HG03520 (cell line): ENCODE data around the gene ANTKMT.

Experiments
- ATAC-seq: cut with Tn5 transposase; IDR thresholded peaks from one replicate; pipeline ENCODE4 v1.9.1; 2021; ENCODE audit warnings: mild to moderate bottlenecking, moderate library complexity; ENCODE audit not compliant: unreplicated experiment

The ANTKMT gene

GRCh38 chr16:695355-696089 lies 25.4 kb upstream of the ANTKMT start:
- no peak for ATAC-seq

- ATAC-seq: no peak
These were observed 21.9 kb upstream of the ANTKMT start for GRCh38 chr16:698911-699671.

GRCh38 chr16:700684-701584 lies 20.0 kb upstream of the ANTKMT start:
- ATAC-seq: no peak

- no peak for ATAC-seq
These were observed 18.6 kb upstream of the ANTKMT start for GRCh38 chr16:702341-702740.

- ATAC-seq: no peak
These were observed 17.5 kb upstream of the ANTKMT start for GRCh38 chr16:703406-703805.

- no peak for ATAC-seq
These were observed 16.9 kb upstream of the ANTKMT start for GRCh38 chr16:704047-704446.

- ATAC-seq: no peak
These were observed 16.2 kb upstream of the ANTKMT start for GRCh38 chr16:704552-705380.

- no peak for ATAC-seq
These were observed 15.3 kb upstream of the ANTKMT start, which contains the start of gene FBXL16 for GRCh38 chr16:705431-706188. TSS of gene FBXL16 (minus strand) at chr16:705801. CDS start at chr16:697405, 8,396 bp downstream.

- no peak for ATAC-seq
These were observed 14.5 kb upstream of the ANTKMT start for GRCh38 chr16:706189-707061.

- no peak for ATAC-seq
These were observed 13.8 kb upstream of the ANTKMT start for GRCh38 chr16:707062-707538.

GRCh38 chr16:708019-708418 lies 12.9 kb upstream of the ANTKMT start:
- no peak for ATAC-seq

GRCh38 chr16:708959-709358 lies 12.0 kb upstream of the ANTKMT start:
- no peak for ATAC-seq

- ATAC-seq: no peak
These were observed 11.1 kb upstream of the ANTKMT start for GRCh38 chr16:709566-710499.

- no peak for ATAC-seq
These were observed 10.4 kb upstream of the ANTKMT start for GRCh38 chr16:710500-711075.

- ATAC-seq: no peak
These were observed 9.9 kb upstream of the ANTKMT start for GRCh38 chr16:711084-711483.

GRCh38 chr16:711548-712320 lies 9.2 kb upstream of the ANTKMT start:
- no peak for ATAC-seq
